Fibroblast of lung (primary cell): ENCODE measurements around the gene DYNLT1. TPM values are rescaled to one million over a fixed set of nuclear protein-coding genes. Genes with fewer than 3 reads are reported as not detected.
"Not testable (repeated sequence)": the region's sequence is repeated elsewhere in the genome, so short reads cannot be mapped to it uniquely, and the experiment has no call there.

Experiments used
- DNase-seq, 2 donors: peaks; one replicate each; pipeline versions ENCODE4 v3.0.0 to v3.0.0-alpha.2; 2010; ENCODE audit warnings: low read depth in 2 of 2
- H2AFZ ChIP-seq: 2 replicates; pipeline ENCODE4 v1.5.1; 2012; ENCODE audit warnings: low read length, control low read depth, inconsistent platforms
- H3K27ac ChIP-seq: 2 replicates; pipeline ENCODE4 v1.5.1; 2011; ENCODE audit warnings: low read length, control low read depth; ENCODE audit not compliant: insufficient read depth
- H3K27me3 ChIP-seq: 2 replicates; pipeline ENCODE4 v1.5.1; 2011; ENCODE audit warnings: mild to moderate bottlenecking, low read length; ENCODE audit not compliant: control insufficient read depth, insufficient read depth
- H3K36me3 ChIP-seq: 2 replicates; pipeline ENCODE4 v1.5.1; 2011; ENCODE audit warnings: low read length; ENCODE audit not compliant: control insufficient read depth, insufficient read depth
- H3K4me1 ChIP-seq: 2 replicates; pipeline ENCODE4 v1.5.1; 2011; ENCODE audit warnings: low read length; ENCODE audit not compliant: control insufficient read depth, insufficient read depth; ENCODE audit errors: extremely low read depth
- H3K4me2 ChIP-seq: 2 replicates; pipeline ENCODE4 v1.5.1; 2011; ENCODE audit warnings: low read length, control low read depth; ENCODE audit not compliant: insufficient read depth; ENCODE audit errors: extremely low read depth
- H3K4me3 ChIP-seq, 4 experiments: fragments of 200-600 bp in 1 of 4; sonication (generic) in 1 of 4; replicated peaks in 1 of 4; 2 replicates each; pipeline ENCODE4 v1.5.1; 2011 to 2016; ENCODE audit warnings: low read length in 4 of 4, low read depth in 3 of 4, mild to moderate bottlenecking in 3 of 4, control low read depth in 2 of 4, inconsistent platforms in 1 of 4, mixed read lengths in 1 of 4; ENCODE audit not compliant: insufficient read depth in 1 of 4; ENCODE audit errors: control extremely low read depth in 1 of 4
- H3K79me2 ChIP-seq: 2 replicates; pipeline ENCODE4 v1.5.1; 2012; ENCODE audit warnings: mild to moderate bottlenecking, low read length, inconsistent platforms; ENCODE audit not compliant: control insufficient read depth, insufficient read depth
- H3K9ac ChIP-seq: 2 replicates; pipeline ENCODE4 v1.5.1; 2011; ENCODE audit warnings: mild to moderate bottlenecking, low read length, control low read depth; ENCODE audit not compliant: insufficient read depth
- H3K9me3 ChIP-seq: 2 replicates; pipeline ENCODE4 v1.5.1; 2012; ENCODE audit warnings: low read depth, low read length; ENCODE audit not compliant: control insufficient read depth, insufficient read depth
- H4K20me1 ChIP-seq: 2 replicates; pipeline ENCODE4 v1.5.1; 2011; ENCODE audit warnings: low read length; ENCODE audit not compliant: control insufficient read depth, insufficient read depth; ENCODE audit errors: extremely low read depth
- EZH2 ChIP-seq: IDR thresholded peaks from 2 replicates; pipeline ENCODE4 v1.5.1; 2012; ENCODE audit warnings: low read length, control low read depth, mild to moderate bottlenecking; ENCODE audit errors: missing control alignments
- polyA plus RNA-seq, 2 donors: library from polyadenylated mRNA; depleted of rRNA in 1 of 2; stranded (reverse) in 1 of 2; unstranded in 1 of 2; fragments of >200 nt; gene quantifications; 2 replicates each; pipeline ENCODE4 v1.2.1, GENCODE V29; 2011 to 2012; ENCODE audit warnings: missing spikeins in 1 of 2
- total RNA-seq: library from RNA; depleted of rRNA; stranded (reverse); fragments of >200 nt; gene quantifications from 2 replicates; pipeline ENCODE4 v1.2.1, GENCODE V29; 2014
- TF ChIP-seq, protein P1 (sequence below), 2 donors: IDR thresholded peaks in 1 of 2; conservative IDR thresholded peaks in 1 of 2; 1 replicate in 1 of 2; 2 replicates in 1 of 2; pipeline ENCODE4 v1.5.1; 2011 to 2012; ENCODE audit warnings: low read length in 2 of 2, control low read depth in 1 of 2, inconsistent platforms in 1 of 2, low read depth in 1 of 2, mild to moderate bottlenecking in 1 of 2

Gene DYNLT1
- total and polyA plus RNA-seq, 2 donors (not counting 1 experiment from before 2014, with no cell fraction given) = 92.3 to 296 TPM

DNA sequence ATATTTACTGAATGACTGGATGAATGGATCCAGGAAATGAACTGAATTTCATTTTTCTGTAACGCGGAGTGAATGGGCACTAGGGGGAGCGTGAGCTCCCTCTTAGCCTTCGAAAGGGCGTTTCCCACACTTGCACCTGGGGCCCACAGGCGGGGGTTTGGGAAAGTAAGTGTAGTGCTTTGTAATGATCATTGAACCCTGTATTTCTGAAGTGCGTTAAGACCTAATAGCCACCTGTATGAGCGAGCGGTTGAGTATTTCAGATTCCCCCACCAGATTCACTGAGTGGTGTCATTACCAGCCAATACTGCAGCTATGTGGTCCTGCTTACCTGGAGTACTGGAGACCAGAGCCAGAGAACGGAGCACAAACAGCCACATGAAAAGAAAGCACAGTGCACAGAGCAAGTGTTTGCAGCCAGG, 15.8 kb upstream of the DYNLT1 start:
- Histone ChIP-seq H3K4me2 (no peak overlapping the region), H3K4me3 (no peak overlapping the region), H3K36me3 (no peaks in the 10 kb centered on the region), H3K27ac (no peak overlapping the region), H3K9ac (no peak overlapping the region), H3K27me3 (no peaks in the 10 kb centered on the region), H3K4me1 (peaks cover 7% of the 10 kb centered on the region), H3K79me2 (no peaks in the 10 kb centered on the region), H2AFZ (no peak overlapping the region), H3K9me3 (no peaks in the 10 kb centered on the region), H4K20me1 (no peaks in the 10 kb centered on the region)
- no peak for TF ChIP-seq EZH2
- TF ChIP-seq, protein P1, sequence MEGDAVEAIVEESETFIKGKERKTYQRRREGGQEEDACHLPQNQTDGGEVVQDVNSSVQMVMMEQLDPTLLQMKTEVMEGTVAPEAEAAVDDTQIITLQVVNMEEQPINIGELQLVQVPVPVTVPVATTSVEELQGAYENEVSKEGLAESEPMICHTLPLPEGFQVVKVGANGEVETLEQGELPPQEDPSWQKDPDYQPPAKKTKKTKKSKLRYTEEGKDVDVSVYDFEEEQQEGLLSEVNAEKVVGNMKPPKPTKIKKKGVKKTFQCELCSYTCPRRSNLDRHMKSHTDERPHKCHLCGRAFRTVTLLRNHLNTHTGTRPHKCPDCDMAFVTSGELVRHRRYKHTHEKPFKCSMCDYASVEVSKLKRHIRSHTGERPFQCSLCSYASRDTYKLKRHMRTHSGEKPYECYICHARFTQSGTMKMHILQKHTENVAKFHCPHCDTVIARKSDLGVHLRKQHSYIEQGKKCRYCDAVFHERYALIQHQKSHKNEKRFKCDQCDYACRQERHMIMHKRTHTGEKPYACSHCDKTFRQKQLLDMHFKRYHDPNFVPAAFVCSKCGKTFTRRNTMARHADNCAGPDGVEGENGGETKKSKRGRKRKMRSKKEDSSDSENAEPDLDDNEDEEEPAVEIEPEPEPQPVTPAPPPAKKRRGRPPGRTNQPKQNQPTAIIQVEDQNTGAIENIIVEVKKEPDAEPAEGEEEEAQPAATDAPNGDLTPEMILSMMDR (conservative IDR thresholded peaks at IDR 0.05 in 1 of 2, IDR thresholded peaks at IDR 0.05 in 1 of 2; ENCODE audit: low read depth in 1 of 2, low read length in 2 of 2) = peak; percentile 61 to 64
- DNase-seq = peak in 1 of 2 donors; percentile 29

DNA sequence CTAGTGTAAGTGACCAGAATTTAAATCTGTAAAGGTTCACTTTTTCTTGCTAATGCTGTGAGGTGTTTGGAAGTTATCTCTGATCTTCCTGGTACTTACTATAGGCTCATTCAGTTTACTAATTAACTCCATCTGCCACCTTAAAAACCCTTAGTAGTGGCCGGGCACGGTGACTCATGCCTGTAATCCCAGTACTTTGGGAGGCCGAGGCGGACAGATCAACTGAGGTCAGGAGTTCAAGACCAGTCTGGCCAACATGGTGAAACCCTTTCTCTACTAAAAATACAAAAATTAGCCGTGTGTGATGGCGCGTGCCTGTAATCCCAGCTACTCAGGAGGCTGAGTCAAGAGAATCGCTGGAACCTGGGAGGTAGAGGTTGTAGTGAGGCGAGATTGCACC, 12.4 kb upstream of the DYNLT1 start:
- not testable (repeated sequence) for H3K4me2 ChIP-seq, H3K9me3 ChIP-seq, H3K27ac ChIP-seq, H4K20me1 ChIP-seq, H3K4me3 ChIP-seq, H2AFZ ChIP-seq, H3K79me2 ChIP-seq, H3K27me3 ChIP-seq, H3K36me3 ChIP-seq, H3K9ac ChIP-seq
- H3K4me1 ChIP-seq = peaks cover 20% of the 10 kb centered on the region
- peak; percentile 50 to 61 for DNase-seq

DNA sequence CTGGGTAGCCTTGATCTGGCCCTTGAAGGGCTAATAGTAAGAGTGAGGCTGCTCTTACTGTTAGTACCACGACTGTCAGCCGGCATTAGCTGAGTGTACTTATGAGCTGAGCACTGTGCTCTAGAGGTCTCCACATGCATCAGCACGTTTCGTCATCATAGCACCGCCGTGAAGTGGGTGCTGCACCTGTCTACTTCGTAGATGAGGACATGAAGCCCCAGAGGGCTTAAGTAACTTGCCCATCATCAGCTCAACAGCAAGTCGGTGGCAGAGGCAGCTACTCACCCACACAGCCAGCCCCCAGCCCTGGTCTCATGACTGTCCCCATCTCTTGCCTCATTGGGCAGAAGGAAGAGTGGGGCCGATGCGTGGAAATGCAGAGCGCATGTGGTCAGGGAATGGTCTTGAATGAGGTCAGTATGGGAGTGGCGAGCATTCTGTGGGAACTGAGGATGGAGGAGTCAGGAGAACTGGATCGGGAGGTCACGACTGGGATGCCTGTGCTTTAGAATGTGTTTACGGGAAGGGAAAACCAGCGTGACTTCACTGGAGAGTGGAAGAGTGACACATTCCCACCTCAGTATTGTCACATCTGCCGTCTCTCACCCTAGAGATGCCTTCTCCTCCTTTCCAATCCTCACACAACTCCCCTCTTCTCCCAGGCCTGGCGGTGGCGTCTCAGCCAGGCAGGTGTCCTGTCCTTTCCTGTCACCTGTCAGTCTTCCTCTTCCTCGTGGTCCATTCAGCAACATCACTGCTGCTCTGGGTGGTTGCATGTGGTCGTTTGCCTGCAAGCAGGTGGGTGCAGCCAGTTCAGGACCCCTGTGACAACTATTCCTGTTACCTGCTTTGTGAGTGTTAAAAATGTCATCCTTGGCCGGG, 11.3 kb upstream of the DYNLT1 start:
- Histone ChIP-seq H3K36me3 (no peaks in the 10 kb centered on the region), H3K27me3 (no peaks in the 10 kb centered on the region), H3K4me3 (no peak overlapping the region), H4K20me1 (no peaks in the 10 kb centered on the region), H3K9me3 (no peaks in the 10 kb centered on the region), H2AFZ (no peak overlapping the region), H3K79me2 (no peaks in the 10 kb centered on the region), H3K9ac (no peak overlapping the region), H3K4me2 (peak overlapping the region; percentile 26), H3K4me1 (peaks cover 20% of the 10 kb centered on the region), H3K27ac (peak overlapping the region; percentile 92)
- DNase-seq = no peak
- TF ChIP-seq, protein P1 (conservative IDR thresholded peaks at IDR 0.05 in 1 of 2, IDR thresholded peaks at IDR 0.05 in 1 of 2; ENCODE audit: low read depth in 1 of 2, low read length in 2 of 2) = no peak
- TF ChIP-seq EZH2 = no peak
